Measurements from ENCODE around the gene CAP1. TPM values are rescaled to one million over a fixed set of nuclear protein-coding genes. Genes with fewer than 3 reads are reported as not detected.

CAP1 gene
- polyA plus RNA-seq, 2 of the 4 experiments (the other 2 are of a cell fraction), result 267 to 274 TPM

DNA sequence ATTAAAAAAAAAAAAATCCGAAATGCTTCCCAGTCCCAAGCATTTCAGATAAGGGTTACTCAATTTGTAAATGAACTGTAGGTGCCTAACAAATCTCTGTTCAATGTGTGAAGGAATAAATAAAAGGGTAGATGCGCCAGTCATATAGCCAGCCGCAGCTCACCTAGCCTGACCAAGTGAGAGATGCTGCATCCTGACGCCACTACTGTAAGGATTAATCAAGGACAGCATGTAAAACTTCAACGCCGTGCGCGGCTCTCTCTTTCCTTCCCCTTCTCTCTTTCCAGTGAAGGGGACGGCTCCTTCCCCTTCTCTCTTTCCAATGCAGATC is 56.1 kb downstream of the CAP1 start:
- TF ChIP-seq KDM5A (IDR thresholded peaks at IDR 0.05) (no peak), MAX (IDR thresholded peaks at IDR 0.05) (no peak), HOXB13 (CRISPR knock-in tag; IDR thresholded peaks at IDR 0.05; ENCODE audit: low read depth) (no peak), RARB (CRISPR knock-in tag; IDR thresholded peaks at IDR 0.05) (no peak), EHF (CRISPR knock-in tag; IDR thresholded peaks at IDR 0.05) (no peak), BHLHE40 (IDR thresholded peaks at IDR 0.05; ENCODE audit: low read depth, low read length) (no peak), TFCP2L1 (CRISPR knock-in tag; IDR thresholded peaks at IDR 0.05) (no peak), RCOR1 (IDR thresholded peaks at IDR 0.05; ENCODE audit: low read depth, low read length) (no peak), ESRRA (IDR thresholded peaks at IDR 0.05; ENCODE audit: borderline replicate concordance, low read length) (no peak), CEBPB (IDR thresholded peaks at IDR 0.05) (no peak), HEYL (CRISPR knock-in tag; IDR thresholded peaks at IDR 0.05) (no peak), POLR2AphosphoS2 (conservative IDR thresholded peaks at IDR 0.05; ENCODE audit: low read length) (no peak), CBX2 (IDR thresholded peaks at IDR 0.05; ENCODE audit: borderline replicate concordance, low read depth) (no peak), NPAS2 (CRISPR knock-in tag; IDR thresholded peaks at IDR 0.05; ENCODE audit: borderline replicate concordance) (no peak), HOXB5 (CRISPR knock-in tag; IDR thresholded peaks at IDR 0.05) (no peak), FOXS1 (CRISPR knock-in tag; IDR thresholded peaks at IDR 0.05) (no peak), NFE2L2 (conservative IDR thresholded peaks at IDR 0.05; ENCODE audit: low read length) (no peak)
- TF ChIP-seq, protein P1, sequence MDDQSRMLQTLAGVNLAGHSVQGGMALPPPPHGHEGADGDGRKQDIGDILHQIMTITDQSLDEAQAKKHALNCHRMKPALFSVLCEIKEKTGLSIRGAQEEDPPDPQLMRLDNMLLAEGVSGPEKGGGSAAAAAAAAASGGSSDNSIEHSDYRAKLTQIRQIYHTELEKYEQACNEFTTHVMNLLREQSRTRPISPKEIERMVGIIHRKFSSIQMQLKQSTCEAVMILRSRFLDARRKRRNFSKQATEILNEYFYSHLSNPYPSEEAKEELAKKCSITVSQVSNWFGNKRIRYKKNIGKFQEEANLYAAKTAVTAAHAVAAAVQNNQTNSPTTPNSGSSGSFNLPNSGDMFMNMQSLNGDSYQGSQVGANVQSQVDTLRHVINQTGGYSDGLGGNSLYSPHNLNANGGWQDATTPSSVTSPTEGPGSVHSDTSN (IDR thresholded peaks at IDR 0.05), result no peak
- FAIRE-seq (no peak), ATAC-seq (peak; percentile 49 to 63; a peak in 3 of 6 replicates), DNase-seq (ENCODE audit: low read depth in 1 of 2, low spot score in 1 of 2) (no peak)
- Histone ChIP-seq H3K4me3 (peak overlapping the region; percentile 77), H3K4me1 (peaks cover 12% of the 10 kb centered on the region; the same call in 2 of the 3 replicates), H3K4me2 (peak overlapping the region; percentile 87), H3K9me3 (no peaks in the 10 kb centered on the region), H3K27ac (peak overlapping the region; percentile 80 to 85)
- CTCF ChIA-PET, result interaction anchor here (1.6 kb wide), 1 partner anchor 238 kb away, joined by 4 read pairs; no protein-coding TSS in a partner anchor
- POLR2A ChIA-PET, result no interaction called here
- 6% methylated on average over 9 of the region's 9 CpGs for WGBS (ENCODE audit: missing lambda C conversion rate)

GRCh38 chr1:40096977-40097782 is 56.7 kb downstream of the CAP1 start, which contains the start of gene PPT1:
TSS of gene PPT1 (minus strand) at chr1:40097252. CDS start at chr1:40097238, 14 bp downstream.
- Histone ChIP-seq H3K4me3 (peak within 1 kb of the TSS; percentile 77), H3K4me2 (peak within 1 kb of the TSS; percentile 87), H3K9me3 (peaks cover 4% of the 10 kb centered on the region; the same call in 2 of the 3 replicates), H3K4me1 (peaks cover 12% of the 10 kb centered on the region; the same call in 2 of the 3 replicates), H3K27ac (peak within 1 kb of the TSS; percentile 80 to 85)
- ATAC-seq, result peak; percentile 98
- 1% methylated on average over 36 of the region's 51 CpGs for WGBS (ENCODE audit: missing lambda C conversion rate)
- ChIA-PET CTCF (interaction anchor here (1.6 kb wide), 1 partner anchor 238 kb away, joined by 4 read pairs; no protein-coding TSS in a partner anchor), POLR2A (no interaction called here)
- FAIRE-seq, result no peak
- peak; percentile 71 to 72 for DNase-seq (ENCODE audit: low read depth in 1 of 2, low spot score in 1 of 2)
- TF ChIP-seq POLR2A (IDR thresholded peaks at IDR 0.05; ENCODE audit: low read length), result peak; percentile 77
- TF ChIP-seq HDAC2 (IDR thresholded peaks at IDR 0.05), result peak; percentile 67; the same call in 1 of the 2 replicates
- TF ChIP-seq POLR2AphosphoS2 (conservative IDR thresholded peaks at IDR 0.05; ENCODE audit: low read length), result no peak
- TF ChIP-seq EP300 (IDR thresholded peaks at IDR 0.05), result no peak
- no peak for TF ChIP-seq ZC3H11A (IDR thresholded peaks at IDR 0.05)
- TF ChIP-seq PHF8 (IDR thresholded peaks at IDR 0.05; ENCODE audit: borderline replicate concordance, low read depth), result peak; percentile 68; the same call in 1 of the 2 replicates
- TF ChIP-seq ZFP36 (IDR thresholded peaks at IDR 0.05; ENCODE audit: borderline replicate concordance, partially characterized antibody), result no peak
- TF ChIP-seq ZNF302 (CRISPR knock-in tag; IDR thresholded peaks at IDR 0.05), result 0 out of 2 replicates have a peak, but pooled peaks have one; percentile 29
- no peak for TF ChIP-seq CBX2 (IDR thresholded peaks at IDR 0.05; ENCODE audit: borderline replicate concordance, low read depth)
- no peak for TF ChIP-seq FOSB (CRISPR knock-in tag; IDR thresholded peaks at IDR 0.05)
- TF ChIP-seq, protein P2, sequence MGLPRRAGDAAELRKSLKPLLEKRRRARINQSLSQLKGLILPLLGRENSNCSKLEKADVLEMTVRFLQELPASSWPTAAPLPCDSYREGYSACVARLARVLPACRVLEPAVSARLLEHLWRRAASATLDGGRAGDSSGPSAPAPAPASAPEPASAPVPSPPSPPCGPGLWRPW (IDR thresholded peaks at IDR 0.05), result no peak
- TF ChIP-seq USF2 (IDR thresholded peaks at IDR 0.05), result peak; percentile 86
- peak; percentile 69; the same call in 1 of the 2 replicates for TF ChIP-seq HOXB13 (CRISPR knock-in tag; IDR thresholded peaks at IDR 0.05; ENCODE audit: low read depth)
- 0 out of 2 replicates have a peak, but pooled peaks have one; percentile 58 for TF ChIP-seq HOXB5 (CRISPR knock-in tag; IDR thresholded peaks at IDR 0.05)
- TF ChIP-seq MAX (IDR thresholded peaks at IDR 0.05), result peak; percentile 95
- no peak for TF ChIP-seq MAFK (IDR thresholded peaks at IDR 0.05; ENCODE audit: partially characterized antibody)
- TF ChIP-seq JUN (IDR thresholded peaks at IDR 0.05), result peak; percentile 41 to 64; a peak in 2 of 5 replicates
- TF ChIP-seq ESRRA (IDR thresholded peaks at IDR 0.05; ENCODE audit: borderline replicate concordance, low read length), result no peak
- TF ChIP-seq, protein P3, sequence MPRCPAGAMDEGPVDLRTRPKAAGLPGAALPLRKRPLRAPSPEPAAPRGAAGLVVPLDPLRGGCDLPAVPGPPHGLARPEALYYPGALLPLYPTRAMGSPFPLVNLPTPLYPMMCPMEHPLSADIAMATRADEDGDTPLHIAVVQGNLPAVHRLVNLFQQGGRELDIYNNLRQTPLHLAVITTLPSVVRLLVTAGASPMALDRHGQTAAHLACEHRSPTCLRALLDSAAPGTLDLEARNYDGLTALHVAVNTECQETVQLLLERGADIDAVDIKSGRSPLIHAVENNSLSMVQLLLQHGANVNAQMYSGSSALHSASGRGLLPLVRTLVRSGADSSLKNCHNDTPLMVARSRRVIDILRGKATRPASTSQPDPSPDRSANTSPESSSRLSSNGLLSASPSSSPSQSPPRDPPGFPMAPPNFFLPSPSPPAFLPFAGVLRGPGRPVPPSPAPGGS (IDR thresholded peaks at IDR 0.05), result 0 out of 3 replicates have a peak, but pooled peaks have one; percentile 54
- TF ChIP-seq, protein P4, sequence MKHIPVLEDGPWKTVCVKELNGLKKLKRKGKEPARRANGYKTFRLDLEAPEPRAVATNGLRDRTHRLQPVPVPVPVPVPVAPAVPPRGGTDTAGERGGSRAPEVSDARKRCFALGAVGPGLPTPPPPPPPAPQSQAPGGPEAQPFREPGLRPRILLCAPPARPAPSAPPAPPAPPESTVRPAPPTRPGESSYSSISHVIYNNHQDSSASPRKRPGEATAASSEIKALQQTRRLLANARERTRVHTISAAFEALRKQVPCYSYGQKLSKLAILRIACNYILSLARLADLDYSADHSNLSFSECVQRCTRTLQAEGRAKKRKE (CRISPR knock-in tag; IDR thresholded peaks at IDR 0.05; ENCODE audit: low read depth), result 0 out of 2 replicates have a peak, but pooled peaks have one; percentile 29
- TF ChIP-seq CHD2 (IDR thresholded peaks at IDR 0.05; ENCODE audit: low read length, partially characterized antibody), result no peak
